Measurements from ENCODE around the gene DNAJB1.
"Not testable (repeated sequence)": the region's sequence is repeated elsewhere in the genome, so short reads cannot be mapped to it uniquely, and the experiment has no call there.

The DNAJB1 gene

DNA sequence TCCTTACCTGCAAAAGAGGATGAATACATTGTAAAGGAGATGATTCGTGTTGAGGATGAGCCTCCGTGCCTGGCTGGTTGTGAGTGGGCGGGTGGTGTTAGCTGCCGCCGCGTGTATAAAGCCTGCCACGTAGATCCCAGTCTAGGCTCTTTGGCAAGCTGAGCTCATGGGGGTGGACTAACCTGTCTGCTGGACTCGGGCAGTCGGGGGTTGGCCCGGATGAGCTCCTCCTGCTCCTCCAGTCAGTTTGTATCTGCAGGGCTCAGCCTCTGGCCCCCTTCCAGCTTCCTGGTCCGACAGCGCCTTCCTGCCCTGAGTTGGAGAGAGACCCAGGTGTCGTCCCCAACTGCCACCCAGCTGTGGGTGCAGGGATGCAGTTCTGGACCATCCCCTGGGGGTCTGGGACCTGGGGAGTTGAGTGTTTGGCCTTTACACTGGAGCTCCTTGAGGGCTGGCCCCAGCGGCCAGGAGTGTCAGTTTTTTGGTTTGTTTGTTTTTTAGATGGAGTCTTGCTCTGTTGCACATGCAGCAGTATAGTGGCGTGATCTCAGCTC lies 32.1 kb upstream of the DNAJB1 start:
- no peaks in the 10 kb centered on the region for H3K27me3 ChIP-seq (ENCODE audit: control insufficient read depth, insufficient read depth, low read length)
- H3K4me3 ChIP-seq (ENCODE audit: low read length): no peak overlapping the region
- no peaks in the 10 kb centered on the region for H3K36me3 ChIP-seq (ENCODE audit: control insufficient read depth, insufficient read depth, low read length)
- H3K9ac ChIP-seq (ENCODE audit: low read length): no peak overlapping the region
- H3K9me3 ChIP-seq (ENCODE audit: control insufficient read depth, low read length): no peaks in the 10 kb centered on the region
- H3K4me1 ChIP-seq (ENCODE audit: control insufficient read depth, insufficient read depth, low read length): peaks cover 22% of the 10 kb centered on the region

GRCh38 chr19:14545716-14546082 lies 27.5 kb upstream of the DNAJB1 start:
- H3K27me3 ChIP-seq (ENCODE audit: control insufficient read depth, insufficient read depth, low read length): no peaks in the 10 kb centered on the region
- peaks cover 31% of the 10 kb centered on the region for H3K4me1 ChIP-seq (ENCODE audit: control insufficient read depth, insufficient read depth, low read length)
- no peaks in the 10 kb centered on the region for H3K9me3 ChIP-seq (ENCODE audit: control insufficient read depth, low read length)
- no peaks in the 10 kb centered on the region for H3K36me3 ChIP-seq (ENCODE audit: control insufficient read depth, insufficient read depth, low read length)
- H3K4me3 ChIP-seq (ENCODE audit: low read length): no peak overlapping the region
- no peak overlapping the region for H3K9ac ChIP-seq (ENCODE audit: low read length)

- Histone ChIP-seq H3K4me3 (ENCODE audit: low read length) (no peak overlapping the region), H3K36me3 (ENCODE audit: control insufficient read depth, insufficient read depth, low read length) (no peaks in the 10 kb centered on the region)
Observed at GRCh38 chr19:14544977-14545715, 26.9 kb upstream of the DNAJB1 start.

DNA sequence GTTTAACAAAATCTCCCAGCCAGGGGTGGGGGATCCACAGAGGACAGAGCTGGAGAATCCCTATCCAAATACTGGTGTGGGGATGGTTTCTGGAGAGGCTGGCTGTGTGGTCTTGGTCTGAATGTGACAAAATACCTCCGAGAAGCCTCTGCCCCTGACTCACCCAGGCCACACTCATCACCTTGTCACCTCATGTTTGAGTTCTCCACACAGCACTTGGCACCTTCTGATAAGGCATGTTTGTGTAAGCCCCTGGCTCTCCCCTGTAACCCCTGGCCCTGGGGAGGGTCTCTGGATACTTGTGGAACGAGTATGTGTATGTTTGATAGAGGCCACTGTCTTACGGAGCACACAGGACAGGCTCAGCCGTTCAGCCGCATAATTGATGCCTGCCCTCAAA lies 25.9 kb upstream of the DNAJB1 start:
- H3K4me1 ChIP-seq (ENCODE audit: control insufficient read depth, insufficient read depth, low read length): peaks cover 23% of the 10 kb centered on the region
- no peaks in the 10 kb centered on the region for H3K36me3 ChIP-seq (ENCODE audit: control insufficient read depth, insufficient read depth, low read length)
- no peak overlapping the region for H3K4me3 ChIP-seq (ENCODE audit: low read length)
- no peaks in the 10 kb centered on the region for H3K27me3 ChIP-seq (ENCODE audit: control insufficient read depth, insufficient read depth, low read length)
- no peak overlapping the region for H3K9ac ChIP-seq (ENCODE audit: low read length)
- no peaks in the 10 kb centered on the region for H3K9me3 ChIP-seq (ENCODE audit: control insufficient read depth, low read length)

More at GRCh38 chr19:14544977-14545715, 26.9 kb upstream of the DNAJB1 start:
- Histone ChIP-seq H3K4me1 (ENCODE audit: control insufficient read depth, insufficient read depth, low read length) (peaks cover 26% of the 10 kb centered on the region), H3K9me3 (ENCODE audit: control insufficient read depth, low read length) (no peaks in the 10 kb centered on the region), H3K27me3 (ENCODE audit: control insufficient read depth, insufficient read depth, low read length) (no peaks in the 10 kb centered on the region), H3K9ac (ENCODE audit: low read length) (no peak overlapping the region)

GRCh38 chr19:14542711-14543328 lies 24.6 kb upstream of the DNAJB1 start:
- H3K9me3 ChIP-seq (ENCODE audit: control insufficient read depth, low read length): no peaks in the 10 kb centered on the region
- no peak overlapping the region for H3K9ac ChIP-seq (ENCODE audit: low read length)
- H3K27me3 ChIP-seq (ENCODE audit: control insufficient read depth, insufficient read depth, low read length): no peaks in the 10 kb centered on the region
- H3K36me3 ChIP-seq (ENCODE audit: control insufficient read depth, insufficient read depth, low read length): no peaks in the 10 kb centered on the region
- peaks cover 28% of the 10 kb centered on the region for H3K4me1 ChIP-seq (ENCODE audit: control insufficient read depth, insufficient read depth, low read length)
- no peak overlapping the region for H3K4me3 ChIP-seq (ENCODE audit: low read length)

DNA sequence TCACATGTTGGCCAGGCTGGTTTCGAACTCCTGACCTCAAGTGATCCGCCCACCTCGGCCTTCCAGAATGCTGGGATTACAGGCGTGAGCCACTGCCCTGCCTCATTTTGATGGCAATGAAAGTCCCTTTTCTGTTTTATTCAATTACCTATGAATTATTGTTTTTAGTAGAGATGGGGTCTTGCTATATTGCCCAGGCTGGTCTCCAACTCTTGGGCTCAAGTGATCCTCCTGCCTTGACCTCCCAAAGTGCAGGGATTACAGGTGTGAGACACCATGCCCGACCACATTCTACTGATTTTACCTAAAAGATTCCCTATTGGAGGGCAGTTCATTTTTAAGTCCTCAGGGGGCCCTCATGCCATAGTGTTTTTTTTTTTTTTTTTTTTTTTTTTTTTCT lies 23.8 kb upstream of the DNAJB1 start:
- H3K9me3 ChIP-seq (ENCODE audit: control insufficient read depth, low read length); H3K27me3 ChIP-seq (ENCODE audit: control insufficient read depth, insufficient read depth, low read length); H3K36me3 ChIP-seq (ENCODE audit: control insufficient read depth, insufficient read depth, low read length); H3K4me3 ChIP-seq (ENCODE audit: low read length); H3K9ac ChIP-seq (ENCODE audit: low read length): not testable (repeated sequence)
- H3K4me1 ChIP-seq (ENCODE audit: control insufficient read depth, insufficient read depth, low read length): peaks cover 28% of the 10 kb centered on the region

- Histone ChIP-seq H3K9ac (ENCODE audit: low read length) (no peak overlapping the region), H3K4me1 (ENCODE audit: control insufficient read depth, insufficient read depth, low read length) (peaks cover 31% of the 10 kb centered on the region), H3K9me3 (ENCODE audit: control insufficient read depth, low read length) (no peaks in the 10 kb centered on the region), H3K4me3 (ENCODE audit: low read length) (no peak overlapping the region), H3K36me3 (ENCODE audit: control insufficient read depth, insufficient read depth, low read length) (no peaks in the 10 kb centered on the region), H3K27me3 (ENCODE audit: control insufficient read depth, insufficient read depth, low read length) (no peaks in the 10 kb centered on the region)
Observed at GRCh38 chr19:14540741-14541525, 22.7 kb upstream of the DNAJB1 start.

DNA sequence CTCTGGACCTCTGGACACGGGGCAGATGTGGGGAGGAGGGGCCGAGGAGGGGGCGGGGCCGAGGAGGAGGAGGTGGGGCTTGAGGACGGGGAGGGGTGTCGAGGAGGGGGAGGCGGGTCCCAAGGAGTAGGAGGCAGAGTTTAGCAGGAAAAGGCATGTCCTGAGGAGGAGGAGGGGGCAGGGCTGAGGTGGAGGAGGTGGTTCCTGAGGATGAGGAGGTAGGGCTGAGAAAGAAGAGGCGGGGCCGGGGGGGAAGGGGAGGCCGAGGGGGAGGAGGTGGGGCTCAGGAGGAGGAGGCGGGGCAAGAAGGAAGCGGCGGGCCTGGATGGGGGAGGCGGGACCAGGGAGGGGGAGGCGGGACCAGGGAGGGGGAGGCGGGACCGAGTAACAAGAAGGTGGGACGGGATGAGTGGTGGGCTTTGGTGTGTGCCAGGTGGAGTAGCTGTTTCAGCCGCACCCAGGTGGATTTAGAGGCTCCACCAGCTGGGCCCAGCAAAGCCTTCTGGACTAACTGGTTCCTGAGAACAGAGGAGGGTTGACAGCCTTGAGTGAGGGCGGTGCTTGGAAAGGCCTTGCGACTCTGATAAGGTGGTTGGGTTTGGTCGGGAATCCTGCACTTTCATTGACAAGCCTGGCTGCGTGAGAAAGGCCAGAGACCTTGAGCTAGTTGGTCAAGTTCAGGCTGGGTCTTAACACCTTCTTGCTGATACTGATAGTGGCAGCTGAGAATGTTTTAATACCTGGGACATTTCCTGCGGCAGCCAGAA lies 18.9 kb upstream of the DNAJB1 start:
- H3K36me3 ChIP-seq (ENCODE audit: control insufficient read depth, insufficient read depth, low read length): no peaks in the 10 kb centered on the region
- no peak overlapping the region for H3K9ac ChIP-seq (ENCODE audit: low read length)
- H3K4me1 ChIP-seq (ENCODE audit: control insufficient read depth, insufficient read depth, low read length): peaks cover 9% of the 10 kb centered on the region
- no peaks in the 10 kb centered on the region for H3K27me3 ChIP-seq (ENCODE audit: control insufficient read depth, insufficient read depth, low read length)
- no peak overlapping the region for H3K4me3 ChIP-seq (ENCODE audit: low read length)
- H3K9me3 ChIP-seq (ENCODE audit: control insufficient read depth, low read length): no peaks in the 10 kb centered on the region

- H3K27me3 ChIP-seq (ENCODE audit: control insufficient read depth, insufficient read depth, low read length): no peaks in the 10 kb centered on the region
- no peak overlapping the region for H3K4me3 ChIP-seq (ENCODE audit: low read length)
- H3K36me3 ChIP-seq (ENCODE audit: control insufficient read depth, insufficient read depth, low read length): no peaks in the 10 kb centered on the region
- H3K9me3 ChIP-seq (ENCODE audit: control insufficient read depth, low read length): no peaks in the 10 kb centered on the region
- no peak overlapping the region for H3K9ac ChIP-seq (ENCODE audit: low read length)
- peaks cover 9% of the 10 kb centered on the region for H3K4me1 ChIP-seq (ENCODE audit: control insufficient read depth, insufficient read depth, low read length)
Observed at GRCh38 chr19:14533450-14533849, 15.3 kb upstream of the DNAJB1 start.

DNA sequence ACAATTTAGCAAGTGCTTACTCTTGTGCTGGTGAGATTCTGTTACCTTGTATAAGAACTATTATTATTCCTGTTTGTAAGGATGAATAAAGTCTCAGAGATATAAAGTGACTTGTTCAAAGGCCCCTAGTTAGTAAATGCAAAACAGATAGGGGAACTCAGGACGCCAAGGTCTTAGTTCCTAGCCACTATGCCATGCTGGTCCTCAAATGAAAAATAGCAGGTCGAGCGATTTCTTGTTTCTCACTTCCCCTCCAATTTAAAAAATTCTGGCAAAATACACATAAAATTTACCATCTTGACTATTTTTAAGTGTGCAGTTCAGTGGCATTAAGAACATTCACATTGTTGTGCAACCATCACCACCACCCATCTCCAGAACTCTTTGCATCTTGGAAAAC lies 12.3 kb upstream of the DNAJB1 start:
- no peak overlapping the region for H3K9ac ChIP-seq (ENCODE audit: low read length)
- H3K36me3 ChIP-seq (ENCODE audit: control insufficient read depth, insufficient read depth, low read length): no peaks in the 10 kb centered on the region
- no peaks in the 10 kb centered on the region for H3K9me3 ChIP-seq (ENCODE audit: control insufficient read depth, low read length)
- no peak overlapping the region for H3K4me3 ChIP-seq (ENCODE audit: low read length)
- H3K4me1 ChIP-seq (ENCODE audit: control insufficient read depth, insufficient read depth, low read length): no peaks in the 10 kb centered on the region
- no peaks in the 10 kb centered on the region for H3K27me3 ChIP-seq (ENCODE audit: control insufficient read depth, insufficient read depth, low read length)

DNA sequence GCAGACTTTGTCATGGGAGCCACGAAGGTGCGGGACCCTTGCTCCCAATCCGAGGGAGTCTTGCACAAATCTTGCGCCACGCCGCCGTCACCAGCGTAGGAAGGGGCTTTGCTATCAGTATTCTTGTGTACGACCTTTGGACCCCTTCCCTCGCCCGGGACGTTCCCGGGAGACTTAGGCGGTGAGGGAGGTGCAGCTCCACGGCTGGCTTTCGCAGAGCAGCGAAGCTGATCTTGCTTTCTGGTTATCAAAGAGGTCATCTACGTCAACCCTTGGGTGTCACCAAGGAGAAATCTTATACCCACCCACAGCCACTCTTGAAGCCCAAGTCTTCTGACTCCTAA lies 11.8 kb upstream of the DNAJB1 start:
- peak overlapping the region; percentile 77 for H3K9ac ChIP-seq (ENCODE audit: low read length)
- no peaks in the 10 kb centered on the region for H3K36me3 ChIP-seq (ENCODE audit: control insufficient read depth, insufficient read depth, low read length)
- H3K4me1 ChIP-seq (ENCODE audit: control insufficient read depth, insufficient read depth, low read length): no peaks in the 10 kb centered on the region
- H3K4me3 ChIP-seq (ENCODE audit: low read length): peak overlapping the region; percentile 56
- no peaks in the 10 kb centered on the region for H3K27me3 ChIP-seq (ENCODE audit: control insufficient read depth, insufficient read depth, low read length)
- H3K9me3 ChIP-seq (ENCODE audit: control insufficient read depth, low read length): no peaks in the 10 kb centered on the region
